DMS 273 (cell line): ENCODE measurements around the gene SPATA16.
"Not testable (repeated sequence)": the region's sequence is repeated elsewhere in the genome, so short reads cannot be mapped to it uniquely, and the experiment has no call there.

Source experiments
- DNase-seq: peaks from one replicate; lab custom pipeline; 2025; ENCODE audit not compliant: unreplicated experiment; lab: John Stamatoyannopoulos, UW

Gene SPATA16

GRCh38 chr3:173065543-173065981 lies 75.5 kb downstream of the SPATA16 start:
- DNase-seq, result peak; percentile 85

- no peak for DNase-seq
These were observed 76.4 kb downstream of the SPATA16 start for GRCh38 chr3:173064631-173065030.

GRCh38 chr3:173058229-173058628 lies 82.8 kb downstream of the SPATA16 start:
- no peak for DNase-seq

- DNase-seq, result no peak
These were observed 85.7 kb downstream of the SPATA16 start for GRCh38 chr3:173055228-173055933.

GRCh38 chr3:173049360-173049759 lies 91.7 kb downstream of the SPATA16 start:
- DNase-seq, result no peak

- DNase-seq, result peak; percentile 20
These were observed 95.2 kb downstream of the SPATA16 start for GRCh38 chr3:173045770-173046382.

DNA sequence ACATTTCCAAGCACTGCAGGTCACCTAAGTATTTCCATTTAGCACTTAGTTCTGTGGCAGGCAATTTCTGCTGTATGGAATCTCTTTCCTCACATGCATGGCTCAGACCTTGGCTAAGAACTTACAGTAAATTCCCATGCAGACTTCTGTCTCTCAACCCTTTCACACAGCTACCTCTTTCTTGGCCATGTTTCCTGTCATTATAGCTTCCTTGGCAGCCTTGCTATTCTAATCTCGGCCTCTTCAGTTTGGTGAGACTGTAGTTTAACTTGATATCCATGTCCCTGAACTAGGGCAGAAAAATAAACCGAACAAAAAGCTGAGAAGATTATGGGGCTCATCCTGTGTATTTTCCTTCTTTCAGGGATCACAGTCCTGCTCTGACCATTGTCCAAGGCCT lies 96.0 kb downstream of the SPATA16 start:
- no peak for DNase-seq

DNA sequence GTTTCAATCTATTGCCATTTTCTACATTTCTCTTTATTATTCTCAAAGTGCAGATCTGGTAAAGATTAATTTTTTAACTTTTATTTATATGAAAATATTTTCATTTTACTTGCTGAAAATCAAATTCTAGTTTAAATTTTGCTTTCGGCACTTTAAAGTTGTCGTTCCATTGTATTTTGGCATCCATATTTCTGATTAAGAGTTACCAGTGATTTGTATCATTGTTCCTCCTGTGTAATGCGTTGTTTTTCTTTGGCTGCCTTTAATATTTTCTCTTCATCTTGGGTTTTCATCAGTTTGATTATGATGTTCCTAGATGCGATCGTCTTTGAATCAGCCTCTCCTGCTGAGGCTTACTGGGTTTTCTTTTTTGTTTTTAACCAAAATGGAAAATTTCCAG lies 97.3 kb downstream of the SPATA16 start:
- DNase-seq, result no peak

- no peak for DNase-seq
These were observed 102.6 kb downstream of the SPATA16 start for GRCh38 chr3:173038484-173038871.

DNA sequence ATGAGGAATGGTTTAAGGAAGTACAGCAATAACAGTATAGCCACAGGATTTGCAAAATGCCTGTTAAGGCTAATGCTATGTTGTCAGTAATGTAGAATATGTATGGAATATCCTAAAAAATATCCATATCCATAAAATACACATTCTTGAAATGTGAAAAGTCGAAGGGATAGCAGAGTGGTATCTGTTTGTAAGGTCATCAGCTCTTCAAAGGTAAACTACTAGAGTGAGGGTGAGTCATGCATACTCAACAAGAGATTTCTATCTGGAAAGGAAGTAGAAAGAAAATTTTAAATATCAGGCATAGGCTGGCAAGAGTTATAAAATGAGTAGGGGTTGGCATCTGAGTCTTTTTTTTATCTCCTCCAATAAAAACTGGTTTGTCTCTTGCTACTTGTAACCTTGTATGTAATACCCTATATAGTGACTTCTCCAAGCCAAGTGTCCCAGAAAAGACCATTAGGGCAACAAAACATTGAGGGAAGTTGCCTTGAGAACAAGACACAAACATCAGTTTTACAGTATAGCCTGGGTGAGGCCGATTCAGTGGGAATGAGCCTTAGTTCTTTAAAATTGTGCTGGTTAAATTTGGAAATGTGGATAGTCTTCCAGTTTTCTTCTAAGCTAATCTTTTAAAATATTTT lies 103.1 kb downstream of the SPATA16 start:
- DNase-seq, result no peak

GRCh38 chr3:173030273-173030672 lies 110.8 kb downstream of the SPATA16 start:
- DNase-seq, result no peak

GRCh38 chr3:173028351-173028750 lies 112.7 kb downstream of the SPATA16 start:
- DNase-seq, result no peak

DNA sequence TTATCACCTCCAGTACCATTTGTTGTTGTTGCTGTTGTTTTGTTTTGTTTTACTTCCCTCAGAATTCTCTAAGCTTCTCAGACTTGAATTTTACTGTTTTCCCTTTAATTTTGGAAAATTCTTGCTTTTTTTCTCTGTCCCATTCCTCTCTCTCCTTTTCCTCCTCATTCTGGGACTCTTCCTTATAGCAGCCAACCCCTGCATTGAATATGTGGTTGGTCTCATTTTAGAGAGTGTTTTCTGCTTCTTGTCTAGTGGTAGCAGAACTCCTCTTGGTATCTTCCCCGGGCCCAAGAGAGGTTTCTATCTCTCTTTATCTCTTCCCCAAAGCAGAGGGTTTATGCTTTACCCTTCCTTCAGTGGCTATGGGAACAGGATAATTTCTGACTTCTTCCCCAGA lies 113.6 kb downstream of the SPATA16 start:
- DNase-seq, result no peak

DNA sequence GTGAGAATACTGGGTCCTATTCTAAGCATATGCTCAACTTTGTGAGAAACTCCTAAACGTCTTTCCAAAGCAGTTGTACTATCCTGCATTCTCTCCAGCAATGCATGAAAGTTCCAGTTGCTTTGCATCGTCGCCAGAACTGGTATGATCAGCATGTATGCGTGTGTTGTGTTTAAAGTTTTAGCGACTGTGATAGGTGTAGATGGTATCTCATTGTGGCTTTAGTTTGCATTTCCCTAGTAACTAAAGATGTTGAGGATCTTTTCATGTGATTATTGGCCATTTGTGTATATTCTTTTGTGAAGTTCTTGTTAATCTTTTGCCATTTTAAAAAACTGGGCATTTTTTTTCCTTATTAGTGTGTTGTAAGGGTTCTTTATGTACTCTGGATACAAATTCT lies 115.1 kb downstream of the SPATA16 start:
- no peak for DNase-seq

DNA sequence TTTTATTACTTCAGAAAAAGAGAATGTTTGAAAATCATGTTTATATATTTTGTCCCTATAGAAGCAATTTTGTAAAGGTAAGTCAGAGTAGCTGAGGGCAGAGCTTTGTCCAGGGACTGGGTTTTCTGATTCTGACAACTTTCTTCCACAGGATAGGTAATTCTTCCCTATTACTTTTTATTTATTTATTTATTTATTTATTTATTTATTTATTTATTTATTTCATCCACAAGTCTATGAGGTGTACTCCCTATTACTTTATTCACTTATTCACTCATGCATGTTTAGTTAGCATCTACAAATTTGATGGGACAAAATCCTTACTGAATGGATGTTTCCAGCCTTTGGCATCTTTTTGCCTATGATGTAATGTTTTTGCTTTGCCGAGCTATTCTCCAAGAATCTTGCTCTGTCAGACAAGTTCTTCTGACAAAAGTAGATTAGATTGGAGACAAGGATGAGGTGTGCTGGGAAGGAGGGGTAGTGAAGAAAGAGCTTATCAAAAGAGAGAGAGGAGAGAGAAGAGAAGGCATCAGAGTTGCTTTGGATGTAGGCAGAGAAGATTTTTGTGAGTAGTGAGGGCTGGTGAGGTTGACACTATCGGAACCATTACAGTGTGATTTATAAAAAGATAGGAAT lies 119.4 kb downstream of the SPATA16 start:
- no peak for DNase-seq

DNA sequence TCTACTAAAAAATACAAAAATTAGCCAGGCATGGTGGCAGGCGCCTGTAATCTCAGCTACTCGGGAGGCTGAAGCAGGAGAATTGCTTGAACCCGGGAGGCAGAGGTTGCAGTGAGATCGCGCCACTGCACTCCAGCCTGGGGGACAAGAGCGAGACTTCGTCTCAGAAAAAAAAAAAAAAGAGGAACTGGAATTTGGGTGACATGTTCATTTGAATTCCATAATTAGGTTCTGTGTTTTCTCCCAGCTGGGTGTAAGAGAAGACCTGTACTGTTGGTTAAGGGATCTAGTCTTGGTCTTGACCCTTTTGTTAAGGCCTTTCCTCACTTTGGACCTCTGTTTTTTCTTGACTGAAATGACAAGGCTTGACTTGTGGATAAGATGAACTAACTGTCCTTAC lies 120.9 kb downstream of the SPATA16 start:
- DNase-seq, result not testable (repeated sequence)

DNA sequence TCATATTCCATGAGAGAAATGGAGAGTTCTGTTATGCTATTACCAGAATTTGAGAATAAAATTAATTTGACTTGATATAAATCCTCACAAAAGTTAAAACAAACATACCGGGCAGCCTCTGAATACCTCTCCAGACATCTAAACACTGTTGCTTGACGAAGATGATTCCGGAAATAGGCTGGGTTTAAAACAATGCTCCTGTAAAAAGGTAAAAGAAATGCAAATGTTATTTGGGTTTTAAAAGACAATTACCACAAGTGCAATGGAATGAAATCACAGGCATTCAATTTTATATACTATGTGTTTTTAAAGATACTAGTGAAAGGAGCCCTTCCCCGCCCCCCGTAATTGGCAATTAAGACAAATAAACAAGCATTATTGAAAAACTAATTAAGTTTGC lies 121.7 kb downstream of the SPATA16 start:
- DNase-seq, result no peak

- DNase-seq, result no peak
These were observed 122.3 kb downstream of the SPATA16 start for GRCh38 chr3:173018758-173019157.

- DNase-seq, result no peak
These were observed 127.7 kb downstream of the SPATA16 start for GRCh38 chr3:173013219-173013832.

DNA sequence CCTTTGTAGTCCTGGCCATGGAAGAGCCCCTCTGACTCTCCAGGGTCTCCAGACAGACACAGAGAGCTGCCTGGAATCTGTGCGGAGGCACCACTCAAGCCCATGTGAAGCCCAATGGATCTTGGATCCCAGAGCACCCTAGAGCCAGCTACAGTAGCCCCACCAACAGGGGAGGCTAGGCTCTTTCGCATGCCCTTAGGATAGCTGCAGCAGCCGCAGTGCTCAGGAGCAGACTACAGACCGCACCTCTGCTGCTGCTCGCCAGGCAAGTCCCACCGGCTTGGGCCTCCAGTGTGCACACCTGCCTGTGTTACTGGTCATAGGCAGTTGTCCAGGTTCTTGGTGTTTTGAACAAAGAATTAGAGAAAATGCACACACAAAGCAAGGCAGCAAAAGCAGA lies 131.6 kb downstream of the SPATA16 start:
- no peak for DNase-seq

- DNase-seq, result no peak
These were observed 132.1 kb downstream of the SPATA16 start for GRCh38 chr3:173008978-173009377.
